Uterus (tissue), 2 donors: Measurements from ENCODE around the gene PTPRN2.

Source experiments
- POLR2A ChIP-seq, 2 donors: fragments of 450-650 bp; IDR thresholded peaks; one replicate each; pipeline ENCODE4 v1.6.1; 2016; ENCODE audit warnings: antibody characterized with exemption in 2 of 2, mild to moderate bottlenecking in 1 of 2, moderate library complexity in 1 of 2
- TF ChIP-seq, protein P1 (sequence below), 4 experiments: fragments of 200-600 bp in 2 of 4; fragments of 450-650 bp in 2 of 4; sonication (generic) in 2 of 4; IDR thresholded peaks; one replicate each; pipeline ENCODE4 v1.5.1; 2016 to 2019; ENCODE audit warnings: antibody characterized with exemption in 4 of 4, mild to moderate bottlenecking in 2 of 4, moderate library complexity in 1 of 4

DNA sequence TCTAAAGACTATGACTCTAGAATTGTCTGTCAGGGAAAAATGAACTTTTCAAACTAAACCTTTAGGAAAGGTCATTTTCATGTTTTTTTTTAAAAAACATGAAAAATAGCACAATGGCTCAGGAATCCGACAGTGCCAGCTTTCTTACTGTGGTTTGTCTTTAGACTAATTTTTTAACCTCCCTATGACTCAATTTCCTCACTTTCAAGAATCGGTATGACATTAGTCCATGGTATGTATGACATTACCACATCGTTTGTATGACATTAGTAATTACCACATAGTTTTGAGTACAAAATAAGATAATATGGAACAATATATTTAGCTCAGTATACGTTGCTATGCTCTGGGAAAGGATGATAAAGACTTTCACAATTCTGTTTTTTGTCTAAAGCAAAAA is 383.2 kb downstream of the PTPRN2 start:
- TF ChIP-seq, protein P1, sequence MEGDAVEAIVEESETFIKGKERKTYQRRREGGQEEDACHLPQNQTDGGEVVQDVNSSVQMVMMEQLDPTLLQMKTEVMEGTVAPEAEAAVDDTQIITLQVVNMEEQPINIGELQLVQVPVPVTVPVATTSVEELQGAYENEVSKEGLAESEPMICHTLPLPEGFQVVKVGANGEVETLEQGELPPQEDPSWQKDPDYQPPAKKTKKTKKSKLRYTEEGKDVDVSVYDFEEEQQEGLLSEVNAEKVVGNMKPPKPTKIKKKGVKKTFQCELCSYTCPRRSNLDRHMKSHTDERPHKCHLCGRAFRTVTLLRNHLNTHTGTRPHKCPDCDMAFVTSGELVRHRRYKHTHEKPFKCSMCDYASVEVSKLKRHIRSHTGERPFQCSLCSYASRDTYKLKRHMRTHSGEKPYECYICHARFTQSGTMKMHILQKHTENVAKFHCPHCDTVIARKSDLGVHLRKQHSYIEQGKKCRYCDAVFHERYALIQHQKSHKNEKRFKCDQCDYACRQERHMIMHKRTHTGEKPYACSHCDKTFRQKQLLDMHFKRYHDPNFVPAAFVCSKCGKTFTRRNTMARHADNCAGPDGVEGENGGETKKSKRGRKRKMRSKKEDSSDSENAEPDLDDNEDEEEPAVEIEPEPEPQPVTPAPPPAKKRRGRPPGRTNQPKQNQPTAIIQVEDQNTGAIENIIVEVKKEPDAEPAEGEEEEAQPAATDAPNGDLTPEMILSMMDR (IDR thresholded peaks at IDR 0.05) = no peak
- no peak for TF ChIP-seq POLR2A (IDR thresholded peaks at IDR 0.05)
